ENCODE measurements around the gene GLIS1. TPM values are rescaled to one million over a fixed set of nuclear protein-coding genes. Genes with fewer than 3 reads are reported as not detected.

GLIS1 gene
- total RNA-seq (2014; rRNA removed; shearing (Covaris generic)): 0.08 TPM in 2 replicates

GRCh38 chr1:53739109-53739681, at the start of gene GLIS1:
TSS of gene GLIS1 (minus strand) at chr1:53739164. CDS start at chr1:53738064, 1,100 bp downstream.

GRCh38 chr1:53459321-53460175, 279.4 kb downstream of the GLIS1 start, which contains the start of gene DMRTB1:
TSS of gene DMRTB1 (plus strand) at chr1:53459399. CDS start at chr1:53459454, 55 bp downstream.

Small RNA genes within 50 kb of the gene (small RNA-seq; reads per million reads assigned to genes)
- gene RF00418 (not detected), gene RNU7-95P (not detected)

Other genes starting within 250 kb of the GLIS1 start
- gene NDC1, start 99.1 kb upstream of the GLIS1 start, total RNA-seq (2014; rRNA removed; shearing (Covaris generic)): 28.2 and 30.3 TPM in 2 replicates
- 12.6 and 13.6 TPM in 2 replicates for gene YIPF1, start 150.6 kb upstream of the GLIS1 start, total RNA-seq (2014; rRNA removed; shearing (Covaris generic))
- gene DIO1, start 155.0 kb upstream of the GLIS1 start, total RNA-seq (2014; rRNA removed; shearing (Covaris generic)): not detected in 2 replicates
- gene IFT25, start 206.5 kb upstream of the GLIS1 start, total RNA-seq (2014; rRNA removed; shearing (Covaris generic)): 55.2 and 61.4 TPM in 2 replicates
- gene LRRC42, start 207.2 kb upstream of the GLIS1 start, total RNA-seq (2014; rRNA removed; shearing (Covaris generic)): 15.8 and 17.8 TPM in 2 replicates

Measured in A375 (cell line).